ENCODE results near the gene SHOX.

Gene SHOX

GRCh38 chrX:666762-667720 lies 36.5 kb downstream of the SHOX start:
- DNase-seq (ENCODE audit: low spot score): no peak

GRCh38 chrX:670645-671044 lies 40.1 kb downstream of the SHOX start:
- no peak for DNase-seq (ENCODE audit: low spot score)

- DNase-seq (ENCODE audit: low spot score): no peak
These were observed 42.3 kb downstream of the SHOX start for GRCh38 chrX:672931-673330.

GRCh38 chrX:675279-675954 lies 44.8 kb downstream of the SHOX start:
- DNase-seq (ENCODE audit: low spot score): no peak

GRCh38 chrX:675955-676295 lies 45.3 kb downstream of the SHOX start:
- no peak for DNase-seq (ENCODE audit: low spot score)

GRCh38 chrX:677376-677775 lies 46.8 kb downstream of the SHOX start:
- DNase-seq (ENCODE audit: low spot score): no peak

- DNase-seq (ENCODE audit: low spot score): no peak
These were observed 48.8 kb downstream of the SHOX start for GRCh38 chrX:679291-679979.

GRCh38 chrX:680062-680461 lies 49.5 kb downstream of the SHOX start:
- no peak for DNase-seq (ENCODE audit: low spot score)

GRCh38 chrX:681989-682388 lies 51.4 kb downstream of the SHOX start:
- no peak for DNase-seq (ENCODE audit: low spot score)

GRCh38 chrX:682892-683291 lies 52.3 kb downstream of the SHOX start:
- no peak for DNase-seq (ENCODE audit: low spot score)

GRCh38 chrX:683576-683975 lies 53.0 kb downstream of the SHOX start:
- DNase-seq (ENCODE audit: low spot score): no peak

GRCh38 chrX:685120-686032 lies 54.8 kb downstream of the SHOX start:
- no peak for DNase-seq (ENCODE audit: low spot score)

- DNase-seq (ENCODE audit: low spot score): no peak
These were observed 59.4 kb downstream of the SHOX start for GRCh38 chrX:689983-690382.

- DNase-seq (ENCODE audit: low spot score): no peak
These were observed 64.2 kb downstream of the SHOX start for GRCh38 chrX:694800-695199.

GRCh38 chrX:698206-698605 lies 67.6 kb downstream of the SHOX start:
- DNase-seq (ENCODE audit: low spot score): no peak

GRCh38 chrX:700936-701335 lies 70.3 kb downstream of the SHOX start:
- no peak for DNase-seq (ENCODE audit: low spot score)

- no peak for DNase-seq (ENCODE audit: low spot score)
These were observed 71.1 kb downstream of the SHOX start for GRCh38 chrX:701673-702072.

GRCh38 chrX:703466-703865 lies 72.9 kb downstream of the SHOX start:
- no peak for DNase-seq (ENCODE audit: low spot score)

GRCh38 chrX:703866-704265 lies 73.3 kb downstream of the SHOX start:
- no peak for DNase-seq (ENCODE audit: low spot score)
